CD4-positive, alpha-beta T cell (primary cell): ENCODE results near the gene SPPL2A. TPM values are rescaled to one million over a fixed set of nuclear protein-coding genes. Genes with fewer than 3 reads are reported as not detected.
A peak's percentile ranks its signal among the peaks of the same experiment; 100 is the strongest.

Experiments used
- ATAC-seq: fragments of 200-7000 bp; cut with Tn5 transposase; one replicate; pipeline ENCODE4 v1.10.0; 2022; ENCODE audit warnings: mild to moderate bottlenecking; ENCODE audit not compliant: poor library complexity
- CTCF ChIA-PET: fragments of 350-600 bp; sonication (Branson Sonifier 250); formaldehyde crosslinking; loops from one replicate; lab custom pipeline; 2021; ENCODE audit warnings: antibody characterized with exemption, inconsistent platforms; lab: Charles Lee
- POLR2A ChIA-PET: fragments of 350-600 bp; sonication (Branson Sonifier 250); formaldehyde crosslinking; loops from one replicate; lab custom pipeline; 2021; ENCODE audit warnings: antibody characterized with exemption, inconsistent platforms; lab: Charles Lee
- DNase-seq, 14 experiments: peaks; one replicate each; pipeline ENCODE4 v3.0.0-alpha.2; 2013 to 2020; ENCODE audit warnings: mixed read lengths in 2 of 14
- H3K27ac ChIP-seq, 2 donors: one replicate each; pipeline versions ENCODE4 v1.5.1 to v1.7.0; 2013; ENCODE audit warnings: low read length in 2 of 2, low read depth in 1 of 2, mild to moderate bottlenecking in 1 of 2
- H3K27me3 ChIP-seq, 2 experiments: 1 replicate in 1 of 2; 2 replicates in 1 of 2; pipeline versions ENCODE4 v1.6.1 to v1.7.0; 2013; ENCODE audit warnings: low read length in 2 of 2, control low read depth in 1 of 2, mild to moderate bottlenecking in 1 of 2, moderate library complexity in 1 of 2; ENCODE audit not compliant: insufficient read depth in 2 of 2, control insufficient read depth in 1 of 2
- H3K36me3 ChIP-seq: one replicate; pipeline ENCODE4 v1.6.1; 2013; ENCODE audit warnings: low read length, control low read depth; ENCODE audit not compliant: insufficient read depth
- H3K4me1 ChIP-seq: one replicate; pipeline ENCODE4 v1.6.1; 2013; ENCODE audit warnings: low read length, control low read depth; ENCODE audit not compliant: insufficient read depth
- H3K4me3 ChIP-seq: one replicate; pipeline ENCODE4 v1.5.1; 2013; ENCODE audit warnings: mild to moderate bottlenecking, low read length, moderate library complexity
- H3K9me3 ChIP-seq, 2 experiments: 1 replicate in 1 of 2; 2 replicates in 1 of 2; pipeline versions ENCODE4 v1.6.1 to v1.7.0; 2013; ENCODE audit warnings: low read length in 2 of 2, mild to moderate bottlenecking in 2 of 2, control low read depth in 1 of 2, moderate library complexity in 1 of 2; ENCODE audit not compliant: control insufficient read depth in 1 of 2, insufficient read depth in 1 of 2
- H3K27ac Mint-ChIP-seq: one replicate; pipeline ENCODE4 v1.8.0; 2020; ENCODE audit warnings: mixed read lengths
- H3K27me3 Mint-ChIP-seq: one replicate; pipeline ENCODE4 v1.8.0; 2021; ENCODE audit warnings: mixed read lengths
- H3K36me3 Mint-ChIP-seq: one replicate; pipeline ENCODE4 v1.8.0; 2021; ENCODE audit warnings: low read depth, mixed read lengths
- H3K4me1 Mint-ChIP-seq: one replicate; pipeline ENCODE4 v1.8.0; 2021; ENCODE audit warnings: low read depth, mixed read lengths
- H3K4me3 Mint-ChIP-seq: one replicate; pipeline ENCODE4 v1.8.0; 2020; ENCODE audit warnings: mild to moderate bottlenecking, mixed read lengths
- H3K9me3 Mint-ChIP-seq: one replicate; pipeline ENCODE4 v1.8.0; 2020; ENCODE audit warnings: mixed read lengths
- intact Hi-C, 2 experiments: fragments of 100-400 bp; cut with DNase I in 1 of 2; cut with micrococcal nuclease in 1 of 2; formaldehyde crosslinking; loops; one replicate each; pipeline versions ENCODE4 v1.15.1 to v1.9.0; 2023 to 2025; cut with DNase I, micrococcal nuclease
- total RNA-seq, 174 experiments: library from RNA in 2 of 174; stranded (reverse) in 2 of 174; gene quantifications; one replicate each; pipeline ENCODE4 v1.2.3 and lab custom pipeline; 2021 to 2026
- TF ChIP-seq, protein P1 (sequence below): fragments of 200-600 bp; IDR thresholded peaks from one replicate; pipeline ENCODE4 v1.8.0; 2022; ENCODE audit warnings: antibody characterized with exemption, mild to moderate bottlenecking

SPPL2A gene
- total RNA-seq, 2 experiments from 2014 or later: 26.6 to 30.7 TPM

DNA sequence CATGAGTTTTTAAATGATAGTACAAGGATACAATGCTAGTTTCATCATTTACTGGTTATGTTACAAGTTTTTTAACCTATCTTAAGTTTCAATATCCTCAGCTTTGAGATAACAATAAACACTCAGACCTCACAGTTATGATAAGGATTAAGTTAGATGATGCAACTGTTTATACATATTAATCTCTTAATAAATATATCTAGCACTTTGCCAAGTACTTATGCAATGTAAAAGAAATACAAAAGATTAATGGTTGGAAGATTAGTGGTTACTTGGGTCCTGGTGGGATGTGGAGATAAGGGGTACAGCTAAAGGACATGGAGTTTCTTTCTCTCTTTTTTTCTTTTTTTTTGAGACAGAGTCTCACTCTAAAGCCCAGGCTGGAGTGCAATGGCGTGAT lies 12.0 kb downstream of the SPPL2A start:
- ChIA-PET CTCF (no interaction called here), POLR2A (no interaction called here)
- H3K9me3 ChIP-seq: no peaks in the 10 kb centered on the region
- peaks cover 44% of the 10 kb centered on the region for H3K4me1 Mint-ChIP-seq
- no peak for ATAC-seq
- no peaks in the 10 kb centered on the region for H3K9me3 Mint-ChIP-seq
- H3K27ac ChIP-seq: no peak overlapping the region
- H3K27me3 ChIP-seq: no peaks in the 10 kb centered on the region
- H3K27ac Mint-ChIP-seq: no peak overlapping the region
- intact Hi-C loops: no loop called here
- H3K4me1 ChIP-seq: peaks cover 6% of the 10 kb centered on the region
- no peaks in the 10 kb centered on the region for H3K27me3 Mint-ChIP-seq
- H3K36me3 Mint-ChIP-seq: peaks cover 40% of the 10 kb centered on the region
- no peak overlapping the region for H3K4me3 Mint-ChIP-seq
- no peak for DNase-seq
- H3K36me3 ChIP-seq: peaks cover 5% of the 10 kb centered on the region
- TF ChIP-seq, protein P1, sequence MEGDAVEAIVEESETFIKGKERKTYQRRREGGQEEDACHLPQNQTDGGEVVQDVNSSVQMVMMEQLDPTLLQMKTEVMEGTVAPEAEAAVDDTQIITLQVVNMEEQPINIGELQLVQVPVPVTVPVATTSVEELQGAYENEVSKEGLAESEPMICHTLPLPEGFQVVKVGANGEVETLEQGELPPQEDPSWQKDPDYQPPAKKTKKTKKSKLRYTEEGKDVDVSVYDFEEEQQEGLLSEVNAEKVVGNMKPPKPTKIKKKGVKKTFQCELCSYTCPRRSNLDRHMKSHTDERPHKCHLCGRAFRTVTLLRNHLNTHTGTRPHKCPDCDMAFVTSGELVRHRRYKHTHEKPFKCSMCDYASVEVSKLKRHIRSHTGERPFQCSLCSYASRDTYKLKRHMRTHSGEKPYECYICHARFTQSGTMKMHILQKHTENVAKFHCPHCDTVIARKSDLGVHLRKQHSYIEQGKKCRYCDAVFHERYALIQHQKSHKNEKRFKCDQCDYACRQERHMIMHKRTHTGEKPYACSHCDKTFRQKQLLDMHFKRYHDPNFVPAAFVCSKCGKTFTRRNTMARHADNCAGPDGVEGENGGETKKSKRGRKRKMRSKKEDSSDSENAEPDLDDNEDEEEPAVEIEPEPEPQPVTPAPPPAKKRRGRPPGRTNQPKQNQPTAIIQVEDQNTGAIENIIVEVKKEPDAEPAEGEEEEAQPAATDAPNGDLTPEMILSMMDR: no peak
- H3K4me3 ChIP-seq: no peak overlapping the region

- H3K27me3 ChIP-seq: no peaks in the 10 kb centered on the region
- peaks cover 6% of the 10 kb centered on the region for H3K4me1 ChIP-seq
- DNase-seq (peak in 3 of 14 experiments; percentile 29 to 69 (median 31)), ATAC-seq (no peak)
- intact Hi-C loops: no loop called here
- Mint-ChIP-seq H3K4me3 (no peak overlapping the region), H3K36me3 (peaks cover 46% of the 10 kb centered on the region), H3K4me1 (peaks cover 33% of the 10 kb centered on the region), H3K27ac (no peak overlapping the region), H3K27me3 (no peaks in the 10 kb centered on the region), H3K9me3 (no peaks in the 10 kb centered on the region)
- ChIA-PET CTCF (interaction anchor here (1.1 kb wide), 1 partner anchor 156 kb away, joined by 3 read pairs; no protein-coding TSS in a partner anchor), POLR2A (no interaction called here)
- H3K36me3 ChIP-seq: peaks cover 17% of the 10 kb centered on the region
- H3K4me3 ChIP-seq: no peak overlapping the region
- H3K9me3 ChIP-seq: no peaks in the 10 kb centered on the region
- H3K27ac ChIP-seq: no peak overlapping the region
- TF ChIP-seq, protein P1: no peak
Observed at GRCh38 chr15:50751394-50751793, 14.1 kb downstream of the SPPL2A start.

DNA sequence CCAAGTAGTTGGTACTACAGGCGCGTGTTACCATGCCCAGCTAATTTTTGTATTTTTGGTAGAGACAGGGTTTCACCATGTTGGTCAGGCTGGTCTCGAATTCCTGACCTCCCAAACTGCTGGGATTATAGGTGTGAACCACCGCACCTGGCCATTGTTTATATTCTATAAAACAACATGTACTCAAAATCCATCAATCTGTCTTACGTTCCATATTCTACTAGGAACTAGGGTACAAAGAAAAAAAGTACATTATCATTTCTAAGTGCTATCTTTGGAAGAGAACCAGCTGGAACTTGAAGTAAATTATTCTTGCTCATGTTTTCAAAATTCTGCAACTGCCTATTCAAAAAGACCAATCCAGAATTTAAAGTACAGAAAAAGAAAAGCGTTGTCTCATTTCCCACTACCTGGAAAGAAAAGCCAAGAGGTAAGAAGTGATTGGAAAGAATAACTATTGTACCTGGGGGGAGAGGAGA lies 15.2 kb downstream of the SPPL2A start:
- no peak for ATAC-seq
- ChIA-PET CTCF (interaction anchor here (1.0 kb wide), 1 partner anchor 138 kb away, joined by 3 read pairs; no protein-coding TSS in a partner anchor), POLR2A (no interaction called here)
- Histone ChIP-seq H3K27me3 (no peaks in the 10 kb centered on the region), H3K4me3 (no peak overlapping the region), H3K36me3 (peaks cover 21% of the 10 kb centered on the region), H3K27ac (no peak overlapping the region), H3K4me1 (peaks cover 6% of the 10 kb centered on the region), H3K9me3 (no peaks in the 10 kb centered on the region)
- Mint-ChIP-seq H3K4me1 (peaks cover 26% of the 10 kb centered on the region), H3K27ac (no peak overlapping the region), H3K27me3 (no peaks in the 10 kb centered on the region), H3K9me3 (no peaks in the 10 kb centered on the region), H3K36me3 (peaks cover 49% of the 10 kb centered on the region), H3K4me3 (no peak overlapping the region)
- intact Hi-C loops: no loop called here
- no peak for DNase-seq
- TF ChIP-seq, protein P1: no peak
